ENCODE measurements around the gene ABI2. TPM values are rescaled to one million over a fixed set of nuclear protein-coding genes. Genes with fewer than 3 reads are reported as not detected.
"Not testable (repeated sequence)": the region's sequence is repeated elsewhere in the genome, so short reads cannot be mapped to it uniquely, and the experiment has no call there.

The ABI2 gene
- total RNA-seq, 1 experiment from 2014 or later = 141 TPM

DNA sequence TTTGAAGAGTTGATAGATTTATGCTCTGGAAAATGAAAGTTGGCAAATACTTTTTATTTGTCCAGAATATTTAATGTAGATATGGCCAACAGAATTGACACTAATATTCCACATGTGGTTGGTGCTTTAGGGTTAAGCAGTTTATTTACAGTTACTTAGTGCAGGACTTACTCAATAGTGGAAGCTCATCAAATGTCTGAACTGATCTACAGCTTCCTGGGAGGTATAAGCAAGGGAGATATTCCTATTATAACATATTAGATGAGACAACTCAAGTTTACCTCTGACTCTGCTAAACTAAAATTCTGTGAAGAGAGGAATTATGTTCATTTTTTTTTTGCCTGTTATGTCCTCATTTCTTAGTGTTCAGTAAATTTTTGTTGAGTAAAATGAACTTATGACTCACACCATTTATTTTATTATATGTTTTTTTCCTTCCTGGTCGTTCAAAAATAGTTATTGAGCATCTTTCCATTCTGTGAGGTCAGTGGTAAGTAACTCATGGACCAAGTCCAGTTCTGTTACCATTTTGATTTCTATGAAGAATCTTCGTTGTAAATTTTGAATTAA is 13.6 kb downstream of the ABI2 start:
- Histone ChIP-seq H3K56ac (ENCODE audit: insufficient read length, low read depth, low read length) (no peak overlapping the region), H2BK5ac (ENCODE audit: insufficient read length, low read length) (no peak overlapping the region), H2BK12ac (ENCODE audit: insufficient read length, low read depth, low read length) (no peak overlapping the region), H4K5ac (ENCODE audit: insufficient read length, low read depth, low read length) (no peak overlapping the region), H3K79me1 (ENCODE audit: insufficient read depth, low read depth, low read length, poor library complexity, severe bottlenecking) (peaks cover 9% of the 10 kb centered on the region), H3K14ac (ENCODE audit: insufficient read depth, low read length) (no peak overlapping the region), H2BK15ac (ENCODE audit: low read depth, low read length) (no peak overlapping the region), H2AFZ (ENCODE audit: low read length) (no peak overlapping the region), H4K91ac (ENCODE audit: insufficient read length, low read depth, low read length) (no peak overlapping the region), H3K27ac (ENCODE audit: insufficient read length, low read depth, low read length) (no peak overlapping the region), H2AK5ac (ENCODE audit: insufficient read length, low read length) (no peak overlapping the region), H2BK120ac (ENCODE audit: low read depth, low read length, poor library complexity, severe bottlenecking) (no peak overlapping the region), H3K9ac (ENCODE audit: extremely low read depth, insufficient read length, low read length) (no peak overlapping the region), H3K23ac (ENCODE audit: insufficient read length, low read depth, low read length) (no peak overlapping the region), H4K8ac (replicated peaks; ENCODE audit: insufficient read length, low read depth, low read length) (no peak overlapping the region), H3K4ac (ENCODE audit: low read depth, low read length) (no peak overlapping the region), H4K20me1 (ENCODE audit: control insufficient read depth, insufficient read depth, insufficient read length) (no peaks in the 10 kb centered on the region), H3K23me2 (ENCODE audit: insufficient read length, low read depth, low read length, poor library complexity, severe bottlenecking) (no peaks in the 10 kb centered on the region), H3K4me1 (ENCODE audit: insufficient read depth, low read length) (no peaks in the 10 kb centered on the region; the same call in 1 of the 2 replicates), H3K79me2 (ENCODE audit: insufficient read depth, low read length) (peaks cover 14% of the 10 kb centered on the region; the same call in 1 of the 2 replicates), H3T11ph (ENCODE audit: low read length) (no peak overlapping the region), H3K4me2 (ENCODE audit: insufficient read depth, insufficient read length, low read length) (no peak overlapping the region), H3K27me3 (ENCODE audit: insufficient read depth, low read length) (no peaks in the 10 kb centered on the region), H2BK20ac (ENCODE audit: low read depth, low read length, poor library complexity, severe bottlenecking) (no peak overlapping the region), H3K9me3 (ENCODE audit: control insufficient read depth, low read depth, low read length) (no peaks in the 10 kb centered on the region), H3K18ac (ENCODE audit: insufficient read length, low read depth, low read length) (no peak overlapping the region)
- peaks cover 30 to 37% of the 10 kb centered on the region in 2 experiments for H3K4me1 Mint-ChIP-seq
- no peaks in the 10 kb centered on the region for H3K27me3 Mint-ChIP-seq (ENCODE audit: low read depth)
- no peaks in the 10 kb centered on the region for H3K9me3 Mint-ChIP-seq
- H3K4me3 Mint-ChIP-seq = no peak overlapping the region
- no peak for DNase-seq
- TF ChIP-seq, protein P1, sequence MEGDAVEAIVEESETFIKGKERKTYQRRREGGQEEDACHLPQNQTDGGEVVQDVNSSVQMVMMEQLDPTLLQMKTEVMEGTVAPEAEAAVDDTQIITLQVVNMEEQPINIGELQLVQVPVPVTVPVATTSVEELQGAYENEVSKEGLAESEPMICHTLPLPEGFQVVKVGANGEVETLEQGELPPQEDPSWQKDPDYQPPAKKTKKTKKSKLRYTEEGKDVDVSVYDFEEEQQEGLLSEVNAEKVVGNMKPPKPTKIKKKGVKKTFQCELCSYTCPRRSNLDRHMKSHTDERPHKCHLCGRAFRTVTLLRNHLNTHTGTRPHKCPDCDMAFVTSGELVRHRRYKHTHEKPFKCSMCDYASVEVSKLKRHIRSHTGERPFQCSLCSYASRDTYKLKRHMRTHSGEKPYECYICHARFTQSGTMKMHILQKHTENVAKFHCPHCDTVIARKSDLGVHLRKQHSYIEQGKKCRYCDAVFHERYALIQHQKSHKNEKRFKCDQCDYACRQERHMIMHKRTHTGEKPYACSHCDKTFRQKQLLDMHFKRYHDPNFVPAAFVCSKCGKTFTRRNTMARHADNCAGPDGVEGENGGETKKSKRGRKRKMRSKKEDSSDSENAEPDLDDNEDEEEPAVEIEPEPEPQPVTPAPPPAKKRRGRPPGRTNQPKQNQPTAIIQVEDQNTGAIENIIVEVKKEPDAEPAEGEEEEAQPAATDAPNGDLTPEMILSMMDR (conservative IDR thresholded peaks at IDR 0.05) = no peak
- H3K36me3 Mint-ChIP-seq (ENCODE audit: insufficient read depth in 1 of 3, low read depth in 3 of 3) = peaks cover 18 to 30% (median 25%) of the 10 kb centered on the region in 3 experiments
- peak overlapping the region in 1 of 3 experiments; percentile 56; a peak in 1 of 7 replicates for H3K27ac Mint-ChIP-seq
- WGBS (ENCODE audit: extremely low coverage, insufficient read length, low lambda C conversion rate) = no CpG with 5 or more reads among the region's 2 CpGs

DNA sequence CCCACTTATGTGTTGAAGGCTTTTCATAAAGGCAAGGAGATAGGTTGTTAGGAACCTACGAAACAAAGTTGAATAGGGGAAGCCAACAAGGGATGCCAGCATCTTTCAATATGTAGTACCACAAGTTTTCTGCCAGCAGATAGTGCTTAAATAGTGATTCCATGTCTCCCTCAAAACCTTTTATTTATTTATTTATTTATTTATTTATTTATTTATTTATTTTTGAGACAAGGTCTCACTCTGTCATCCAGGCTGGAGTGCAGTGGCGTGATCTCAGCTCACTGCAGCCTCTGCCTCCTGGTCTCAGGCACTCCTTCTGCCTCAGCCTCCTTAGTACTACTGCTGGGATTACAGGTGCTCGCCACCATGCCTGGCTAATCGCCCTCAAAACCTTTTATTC is 14.2 kb downstream of the ABI2 start:
- H2BK15ac ChIP-seq (ENCODE audit: low read depth, low read length); H3K4ac ChIP-seq (ENCODE audit: low read depth, low read length); H4K8ac ChIP-seq (replicated peaks; ENCODE audit: insufficient read length, low read depth, low read length); H2AK5ac ChIP-seq (ENCODE audit: insufficient read length, low read length); H3K14ac ChIP-seq (ENCODE audit: insufficient read depth, low read length); H3K56ac ChIP-seq (ENCODE audit: insufficient read length, low read depth, low read length); H3K23me2 ChIP-seq (ENCODE audit: insufficient read length, low read depth, low read length, poor library complexity, severe bottlenecking); H2BK12ac ChIP-seq (ENCODE audit: insufficient read length, low read depth, low read length); H3T11ph ChIP-seq (ENCODE audit: low read length); H3K27ac ChIP-seq (ENCODE audit: insufficient read length, low read depth, low read length); H3K27me3 Mint-ChIP-seq (ENCODE audit: low read depth); H2AFZ ChIP-seq (ENCODE audit: low read length); H4K5ac ChIP-seq (ENCODE audit: insufficient read length, low read depth, low read length); H3K9me3 Mint-ChIP-seq; H3K4me1 ChIP-seq (ENCODE audit: insufficient read depth, low read length); H3K23ac ChIP-seq (ENCODE audit: insufficient read length, low read depth, low read length); H3K9ac ChIP-seq (ENCODE audit: extremely low read depth, insufficient read length, low read length); H3K18ac ChIP-seq (ENCODE audit: insufficient read length, low read depth, low read length); H4K91ac ChIP-seq (ENCODE audit: insufficient read length, low read depth, low read length); H3K79me1 ChIP-seq (ENCODE audit: insufficient read depth, low read depth, low read length, poor library complexity, severe bottlenecking); H3K4me3 Mint-ChIP-seq; H3K9me3 ChIP-seq (ENCODE audit: control insufficient read depth, low read depth, low read length); DNase-seq; H2BK20ac ChIP-seq (ENCODE audit: low read depth, low read length, poor library complexity, severe bottlenecking); H3K4me2 ChIP-seq (ENCODE audit: insufficient read depth, insufficient read length, low read length); H4K20me1 ChIP-seq (ENCODE audit: control insufficient read depth, insufficient read depth, insufficient read length); H3K27me3 ChIP-seq (ENCODE audit: insufficient read depth, low read length); H3K27ac Mint-ChIP-seq; H2BK120ac ChIP-seq (ENCODE audit: low read depth, low read length, poor library complexity, severe bottlenecking); H2BK5ac ChIP-seq (ENCODE audit: insufficient read length, low read length): not testable (repeated sequence)
- WGBS (ENCODE audit: extremely low coverage, insufficient read length, low lambda C conversion rate) = no CpG with 5 or more reads among the region's 4 CpGs
- Mint-ChIP-seq H3K36me3 (ENCODE audit: insufficient read depth in 1 of 3, low read depth in 3 of 3) (peaks cover 18 to 30% (median 25%) of the 10 kb centered on the region in 3 experiments), H3K4me1 (peaks cover 36 to 43% of the 10 kb centered on the region in 2 experiments)
- peaks cover 12% of the 10 kb centered on the region; the same call in 1 of the 2 replicates for H3K79me2 ChIP-seq (ENCODE audit: insufficient read depth, low read length)
